Activated CD4-positive, CD25-positive, alpha-beta regulatory T cell treated with anti-CD3 and anti-CD28 coated beads, Interleukin-2, amount 50 U/mL, for 16 hours (primary cell): ENCODE data around the gene CRYL1.

Experiments
- DNase-seq: peaks from one replicate; pipeline ENCODE4 v3.0.0-alpha.2; 2020; ENCODE audit warnings: low read depth, low spot score

CRYL1 gene

GRCh38 chr13:20401931-20402856, 123.5 kb downstream of the CRYL1 start:
- no peak for DNase-seq

DNA sequence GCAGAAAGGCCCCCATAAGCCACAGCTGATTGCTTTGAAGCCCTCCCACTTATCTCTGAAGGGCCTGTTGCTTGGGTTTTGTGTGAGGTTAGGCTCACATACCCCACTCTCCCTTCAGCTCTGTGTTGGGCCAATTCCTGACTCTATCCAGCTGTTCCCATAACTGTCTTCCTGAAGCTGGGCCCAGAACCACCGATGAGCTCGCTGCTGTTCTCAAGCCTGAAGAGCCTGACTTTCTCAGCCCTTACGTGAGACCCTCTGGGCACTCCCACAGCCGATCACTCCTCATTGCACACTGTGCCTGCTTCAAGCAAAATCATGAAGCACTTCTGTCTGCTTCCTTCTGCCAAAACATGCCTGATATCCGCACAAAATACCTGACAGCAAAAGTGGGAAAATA, 124.1 kb downstream of the CRYL1 start:
- DNase-seq, result no peak

DNA sequence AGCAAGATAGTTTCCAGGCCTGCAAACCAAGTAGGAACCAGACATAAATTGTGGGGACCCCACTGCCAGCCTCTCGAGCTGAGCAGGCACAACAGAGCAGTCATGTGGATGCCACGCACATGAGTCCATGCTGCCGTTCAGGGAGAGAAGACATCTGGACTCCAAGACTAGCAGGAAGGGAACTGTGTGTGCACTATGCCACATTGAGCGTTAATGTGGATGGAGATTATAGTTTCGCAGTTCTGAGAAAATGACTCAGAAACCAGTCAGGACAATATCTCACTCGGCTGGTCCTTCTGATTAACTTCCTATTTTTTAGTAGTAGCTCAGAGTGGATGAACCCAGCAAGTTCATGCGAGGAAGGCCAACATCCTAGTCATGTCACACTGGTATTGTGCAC, 124.9 kb downstream of the CRYL1 start:
- no peak for DNase-seq

GRCh38 chr13:20399961-20400360, 125.7 kb downstream of the CRYL1 start:
- no peak for DNase-seq

- no peak for DNase-seq
These were observed 126.1 kb downstream of the CRYL1 start for GRCh38 chr13:20399515-20399914.

DNA sequence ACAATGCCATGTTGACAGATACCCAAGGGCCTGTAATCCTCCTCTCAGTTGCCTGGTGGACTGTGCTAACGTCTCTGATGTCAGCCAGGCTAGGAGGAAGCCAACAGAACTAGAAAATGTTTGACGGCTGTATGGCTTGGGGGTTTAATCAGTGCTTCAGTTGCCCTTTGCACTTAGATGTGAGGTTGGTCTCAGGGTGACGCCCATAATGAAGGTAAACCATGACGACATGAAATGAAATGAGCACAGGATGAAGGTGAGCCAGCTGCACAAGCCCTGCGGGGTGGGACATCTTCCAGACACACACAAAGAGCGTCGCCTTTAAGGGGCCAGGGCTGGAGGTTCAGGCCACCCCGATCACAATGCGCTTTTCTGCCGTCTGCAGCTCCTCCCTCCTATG, 127.2 kb downstream of the CRYL1 start:
- no peak for DNase-seq

DNA sequence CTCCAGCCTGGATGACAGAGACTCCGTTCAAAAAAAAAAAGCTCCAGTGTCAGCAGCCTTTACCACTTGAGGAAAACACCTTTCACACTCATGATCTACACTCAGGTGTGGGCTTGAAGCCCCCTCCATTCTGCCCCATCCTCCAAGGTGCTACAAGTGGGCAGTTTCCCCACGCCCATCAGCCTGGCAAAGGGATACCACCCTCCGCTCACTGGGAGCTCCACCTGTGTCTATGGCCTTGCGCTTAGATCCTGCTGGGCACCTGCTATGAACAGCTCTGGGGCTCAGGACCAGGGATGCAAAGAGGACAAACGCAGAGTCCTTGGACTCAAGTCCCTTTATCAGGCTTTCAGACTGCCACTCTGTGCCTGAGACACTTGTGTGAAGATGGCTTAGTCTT, 127.8 kb downstream of the CRYL1 start:
- no peak for DNase-seq

DNA sequence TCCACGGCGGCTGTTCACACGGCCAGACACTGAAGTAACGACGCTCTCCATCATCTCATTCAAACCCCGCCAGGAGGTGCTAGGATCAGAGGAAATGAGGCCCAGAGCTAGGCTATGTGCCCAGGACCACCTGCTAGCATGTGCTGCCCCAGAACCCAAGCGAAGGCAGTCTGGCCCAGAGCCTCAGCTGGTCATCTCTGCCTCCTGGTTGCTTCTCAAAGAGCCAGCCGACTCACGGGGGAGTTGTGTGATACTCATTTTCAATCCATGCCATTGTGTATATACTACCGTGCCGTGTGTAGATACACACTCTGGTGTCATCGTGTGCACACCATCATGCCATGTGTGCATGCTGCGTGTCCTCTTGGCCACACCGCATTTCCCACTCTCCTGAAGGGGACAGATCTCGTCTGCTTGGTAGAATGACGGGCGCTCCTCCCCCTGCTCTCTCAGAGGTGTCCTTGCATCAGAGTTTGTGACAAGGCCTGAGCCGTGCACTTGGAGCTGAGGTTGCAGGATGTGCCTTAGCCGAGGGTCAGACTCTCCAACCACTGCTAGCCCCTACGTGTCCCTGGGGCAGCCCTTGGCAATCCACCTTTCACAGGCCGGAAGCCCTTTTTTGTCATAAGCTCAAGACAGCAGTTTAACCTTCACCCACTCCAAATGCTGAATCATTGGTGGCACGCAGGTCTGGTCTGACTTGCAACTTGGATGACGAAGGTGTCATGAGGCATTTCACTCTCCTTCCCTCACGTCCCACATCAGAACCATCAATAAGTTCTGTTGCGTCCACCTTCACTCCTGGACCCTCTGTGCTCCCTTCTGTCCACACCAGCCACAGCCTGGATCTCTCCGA, 130.4 kb downstream of the CRYL1 start:
- DNase-seq, result no peak

- DNase-seq, result no peak
These were observed 131.2 kb downstream of the CRYL1 start for GRCh38 chr13:20394506-20394905.

GRCh38 chr13:20394169-20394501, 131.5 kb downstream of the CRYL1 start:
- DNase-seq, result no peak

DNA sequence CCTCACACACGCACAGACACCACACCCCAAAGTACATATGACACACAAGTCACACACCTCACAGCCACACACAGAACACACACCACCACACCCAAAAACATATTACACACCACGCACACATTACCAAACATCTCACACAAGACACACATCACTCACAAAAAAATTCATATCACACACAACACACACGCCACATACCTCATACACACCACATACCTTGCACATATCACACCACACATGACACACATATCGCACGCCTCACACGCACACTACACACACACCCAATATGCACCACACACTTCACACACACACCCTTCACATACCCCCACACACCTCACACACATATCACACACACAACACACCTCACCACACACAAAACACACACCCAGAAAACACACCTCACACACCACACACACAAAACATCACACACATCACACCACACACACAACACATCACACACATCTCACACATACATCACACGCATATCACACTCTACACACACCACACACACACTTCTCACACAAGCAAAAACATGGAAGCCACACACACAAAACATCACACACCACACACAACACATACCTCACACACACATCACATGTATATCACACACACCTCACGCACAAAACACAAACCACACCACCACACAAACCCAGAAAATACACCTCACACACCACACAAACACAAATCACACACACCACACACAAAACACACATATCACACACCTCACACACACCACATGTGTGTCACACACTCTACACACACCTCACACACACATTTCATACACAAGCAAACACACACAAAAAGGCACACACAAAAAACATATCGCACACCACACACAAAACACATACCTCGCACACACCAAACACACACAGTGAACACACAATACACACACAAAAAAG, 132.1 kb downstream of the CRYL1 start:
- no peak for DNase-seq

GRCh38 chr13:20392530-20392929, 133.1 kb downstream of the CRYL1 start:
- no peak for DNase-seq

- no peak for DNase-seq
These were observed 133.8 kb downstream of the CRYL1 start for GRCh38 chr13:20391597-20392452.

DNA sequence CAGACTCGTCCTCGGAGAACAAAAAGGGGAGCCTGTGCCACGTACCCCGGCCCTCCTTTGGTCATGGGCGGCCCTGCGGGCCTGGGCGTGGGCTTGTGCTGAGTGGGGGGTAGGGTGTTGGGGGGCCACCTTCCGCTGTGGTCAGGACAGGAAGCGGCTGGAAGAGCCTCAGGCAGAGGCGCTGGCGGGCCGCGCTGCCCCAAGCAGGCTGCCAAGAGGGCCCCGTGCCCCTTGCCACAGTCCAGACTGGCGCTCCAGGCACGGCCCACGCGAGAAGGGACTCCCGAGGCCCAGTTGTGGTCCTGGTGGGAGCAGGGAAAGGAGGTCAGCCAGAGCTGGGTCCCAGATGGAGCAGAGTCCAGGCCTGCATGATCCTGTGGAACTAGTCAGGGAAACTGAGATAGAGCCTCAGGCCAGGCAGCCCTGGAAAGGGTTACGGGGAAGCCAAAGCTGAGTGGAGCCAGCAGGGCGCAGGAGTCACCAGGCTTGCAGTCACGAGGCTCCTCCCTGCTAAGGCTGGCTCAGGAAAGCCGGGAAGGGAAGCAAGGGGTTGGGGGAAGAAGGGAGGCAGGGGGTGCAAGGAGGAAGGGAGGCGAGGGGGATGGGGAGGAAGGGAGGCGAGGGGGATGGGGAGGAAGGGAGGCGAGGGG, 135.0 kb downstream of the CRYL1 start:
- DNase-seq, result no peak

DNA sequence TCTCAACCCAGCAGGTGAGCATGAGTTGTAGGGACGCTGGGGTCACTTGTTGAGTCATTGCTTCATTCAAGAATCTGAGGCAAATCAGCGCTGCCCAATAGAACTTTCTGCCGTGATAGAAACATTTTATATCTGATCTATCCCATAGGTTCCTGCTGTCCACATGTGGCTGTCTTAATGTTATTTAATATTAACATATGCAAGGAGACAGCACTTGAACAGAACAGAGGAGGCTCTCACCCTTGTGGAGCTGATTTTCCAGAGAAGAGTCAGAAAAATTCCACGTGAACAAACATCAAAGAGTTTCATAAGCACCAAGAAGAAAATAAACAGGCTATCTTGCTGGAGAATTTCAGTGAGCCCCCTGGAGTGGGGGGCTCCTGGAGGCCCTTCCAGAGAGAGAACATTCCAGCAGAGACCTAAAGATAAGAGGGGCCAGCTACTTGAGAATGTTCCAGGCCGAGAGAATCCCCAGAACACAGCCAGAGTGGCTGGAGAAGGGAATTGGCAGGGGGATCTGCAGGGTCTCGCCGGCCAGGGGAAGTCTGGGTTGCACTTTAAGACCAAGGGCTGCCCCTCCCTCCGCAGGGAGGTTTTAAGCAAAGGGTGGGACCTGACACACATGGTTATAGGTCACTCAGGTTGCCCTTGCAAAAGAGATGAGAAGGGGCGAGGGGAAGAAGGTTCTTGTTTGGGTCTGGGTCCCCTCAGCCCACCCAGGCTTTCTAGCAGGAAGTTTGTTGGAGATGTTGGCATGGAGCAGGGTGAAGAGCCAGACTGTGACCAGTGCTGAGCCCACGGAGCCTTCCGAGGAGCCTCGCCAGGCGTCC, 135.7 kb downstream of the CRYL1 start:
- no peak for DNase-seq

DNA sequence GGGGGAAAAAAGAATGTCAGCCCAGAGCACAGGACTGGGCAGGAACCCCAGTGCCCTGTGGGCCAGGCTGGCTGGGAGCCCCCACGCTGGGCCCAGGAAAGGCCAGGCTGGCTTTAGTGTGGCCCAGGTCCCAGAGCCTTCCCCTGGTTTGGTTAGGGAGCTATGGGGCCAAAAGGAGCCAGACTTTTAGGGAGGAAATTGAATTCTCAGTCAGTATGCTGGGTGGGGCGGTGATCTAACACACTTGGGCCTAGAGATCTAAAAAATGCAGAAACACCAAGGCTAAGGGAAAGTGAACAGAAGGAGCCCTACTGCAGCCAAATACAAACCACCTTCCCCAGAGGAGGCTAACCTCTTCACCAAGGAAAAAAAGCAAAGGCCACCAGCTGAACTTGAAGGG, 137.5 kb downstream of the CRYL1 start:
- no peak for DNase-seq

- DNase-seq, result no peak
These were observed 138.2 kb downstream of the CRYL1 start for GRCh38 chr13:20387441-20387971.

DNA sequence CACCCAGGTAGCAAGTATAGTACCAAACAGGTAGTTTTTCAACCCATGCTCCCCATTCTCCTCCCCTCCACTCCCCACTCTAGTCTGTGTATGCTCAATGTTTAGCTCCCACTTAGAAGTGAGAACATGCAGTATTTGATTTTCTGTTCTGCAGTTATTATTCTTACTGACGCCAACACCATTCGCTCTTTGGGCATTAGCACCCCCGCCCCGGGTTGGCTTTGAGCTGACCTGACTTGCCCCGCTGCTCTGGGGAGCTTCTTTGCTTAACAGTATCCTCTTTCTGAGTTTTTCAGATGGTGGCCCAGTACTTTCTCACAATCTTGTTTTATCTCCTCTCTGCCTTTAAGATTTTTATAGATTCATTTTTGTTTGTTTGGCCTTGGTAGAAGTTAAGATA, 138.7 kb downstream of the CRYL1 start:
- DNase-seq, result no peak

GRCh38 chr13:20383058-20383457, 142.6 kb downstream of the CRYL1 start:
- no peak for DNase-seq
